HEK293T (cell line): ENCODE data around the gene LITAFD.

Experiments used
- CTCF ChIA-PET: fragments of 350-600 bp; formaldehyde crosslinking; extraction: SDS; loops from one replicate; lab custom pipeline; 2021; ENCODE audit warnings: antibody characterized with exemption, inconsistent platforms; lab: Yijun Ruan, JAX
- POLR2A ChIA-PET: fragments of 350-600 bp; formaldehyde crosslinking; extraction: SDS; loops from one replicate; lab custom pipeline; 2020; ENCODE audit warnings: antibody characterized with exemption, inconsistent platforms; lab: Yijun Ruan, JAX
- DNase-seq: peaks from one replicate; pipeline ENCODE4 v3.0.0; 2012; ENCODE audit warnings: mixed read lengths; ENCODE audit errors: extremely low spot score
- ARNT ChIP-seq: fragments of 450-650 bp; IDR thresholded peaks from 2 replicates; pipeline ENCODE4 v1.6.1; 2017; ENCODE audit warnings: mild to moderate bottlenecking
- BHLHE40 ChIP-seq: fragments of 450-650 bp; IDR thresholded peaks from 2 replicates; pipeline ENCODE4 v1.6.1; 2016; ENCODE audit warnings: mild to moderate bottlenecking, moderate library complexity, borderline replicate concordance
- CTBP1 ChIP-seq: fragments of 450-650 bp; IDR thresholded peaks from 2 replicates; pipeline ENCODE4 v1.6.1; 2016; ENCODE audit warnings: borderline replicate concordance
- ELF4 ChIP-seq: fragments of 450-650 bp; IDR thresholded peaks from 2 replicates; pipeline ENCODE4 v1.6.1; 2017; ENCODE audit warnings: antibody characterized with exemption
- FOXA1 ChIP-seq: fragments of 450-650 bp; IDR thresholded peaks from 2 replicates; pipeline ENCODE4 v1.6.1; 2016; ENCODE audit warnings: mild to moderate bottlenecking
- FOXK2 ChIP-seq: fragments of 450-650 bp; IDR thresholded peaks from 2 replicates; pipeline ENCODE4 v1.6.1; 2016; ENCODE audit warnings: mild to moderate bottlenecking
- FOXM1 ChIP-seq: fragments of 450-650 bp; IDR thresholded peaks from 2 replicates; pipeline ENCODE4 v1.6.1; 2017; ENCODE audit warnings: mild to moderate bottlenecking, borderline replicate concordance
- HDGF ChIP-seq: fragments of 450-650 bp; IDR thresholded peaks from 2 replicates; pipeline ENCODE4 v1.6.1; 2017; ENCODE audit warnings: antibody characterized with exemption, borderline replicate concordance
- L3MBTL2 ChIP-seq: fragments of 450-650 bp; conservative IDR thresholded peaks from 2 replicates; pipeline ENCODE4 v1.6.1; 2016; ENCODE audit warnings: mild to moderate bottlenecking
- LEF1 ChIP-seq: fragments of 450-650 bp; IDR thresholded peaks from 2 replicates; pipeline ENCODE4 v1.6.1; 2017; ENCODE audit warnings: mild to moderate bottlenecking, borderline replicate concordance
- NFRKB ChIP-seq: fragments of 450-650 bp; IDR thresholded peaks from 2 replicates; pipeline ENCODE4 v1.6.1; 2016; ENCODE audit warnings: mild to moderate bottlenecking, moderate library complexity
- PKNOX1 ChIP-seq: fragments of 450-650 bp; IDR thresholded peaks from 2 replicates; pipeline ENCODE4 v1.6.1; 2016
- SP1 ChIP-seq: fragments of 450-650 bp; IDR thresholded peaks from 2 replicates; pipeline ENCODE4 v1.6.1; 2017
- SUZ12 ChIP-seq: fragments of 450-650 bp; IDR thresholded peaks from 2 replicates; pipeline ENCODE4 v1.6.1; 2016; ENCODE audit warnings: mild to moderate bottlenecking
- TARDBP ChIP-seq: fragments of 450-650 bp; IDR thresholded peaks from 2 replicates; pipeline ENCODE4 v1.6.1; 2016
- ZNF384 ChIP-seq: fragments of 450-650 bp; IDR thresholded peaks from 2 replicates; pipeline ENCODE4 v1.6.1; 2016

Gene LITAFD

GRCh38 chr16:8892101-8892575, 10.0 kb downstream of the LITAFD start:
- TF ChIP-seq PKNOX1 (no peak), SP1 (no peak), ZNF384 (no peak), ELF4 (no peak), L3MBTL2 (no peak), CTBP1 (no peak), SUZ12 (no peak), ARNT (no peak), FOXK2 (no peak), FOXA1 (no peak), NFRKB (no peak)
- no peak for DNase-seq
- ChIA-PET POLR2A (no interaction called here), CTCF (no interaction called here)

- TF ChIP-seq ELF4, result no peak
- no peak for TF ChIP-seq SP1
- no peak for TF ChIP-seq ARNT
- no peak for TF ChIP-seq NFRKB
- TF ChIP-seq FOXK2, result no peak
- TF ChIP-seq PKNOX1, result no peak
- no peak for TF ChIP-seq BHLHE40
- no peak for TF ChIP-seq CTBP1
- no peak for TF ChIP-seq SUZ12
- no peak for TF ChIP-seq FOXA1
- TF ChIP-seq L3MBTL2, result no peak
- no peak for TF ChIP-seq ZNF384
- TF ChIP-seq TARDBP, result no peak
- DNase-seq, result no peak
- POLR2A ChIA-PET, result no interaction called here
- CTCF ChIA-PET, result no interaction called here
These were observed 11.3 kb downstream of the LITAFD start for GRCh38 chr16:8893426-8893825.

- TF ChIP-seq ELF4, result no peak
- no peak for TF ChIP-seq HDGF
- TF ChIP-seq SUZ12, result no peak
- no peak for TF ChIP-seq FOXM1
- no peak for TF ChIP-seq FOXA1
- DNase-seq, result no peak
- CTCF ChIA-PET, result no interaction called here
- POLR2A ChIA-PET, result no interaction called here
These were observed 12.0 kb downstream of the LITAFD start for GRCh38 chr16:8893976-8894690.

GRCh38 chr16:8894736-8895334, 12.7 kb downstream of the LITAFD start:
- no peak for DNase-seq
- ChIA-PET CTCF (no interaction called here), POLR2A (no interaction called here)
- TF ChIP-seq ARNT (no peak), L3MBTL2 (no peak), HDGF (no peak), NFRKB (no peak), ELF4 (no peak), FOXM1 (no peak), LEF1 (no peak), FOXK2 (no peak), TARDBP (no peak), SP1 (no peak), FOXA1 (no peak), SUZ12 (no peak), ZNF384 (no peak), CTBP1 (no peak), PKNOX1 (no peak), BHLHE40 (no peak)

GRCh38 chr16:8898660-8899318, 16.6 kb downstream of the LITAFD start:
- DNase-seq, result no peak
- ChIA-PET POLR2A (no interaction called here), CTCF (no interaction called here)
- TF ChIP-seq FOXM1 (no peak), FOXK2 (no peak), LEF1 (no peak), TARDBP (no peak), CTBP1 (no peak), ARNT (no peak), HDGF (no peak), ELF4 (no peak), SP1 (no peak), BHLHE40 (no peak), PKNOX1 (no peak), L3MBTL2 (no peak), NFRKB (no peak), ZNF384 (no peak), SUZ12 (no peak), FOXA1 (no peak)
